Left cardiac atrium (tissue), 4 donors: ENCODE data around the gene F10. TPM values are rescaled to one million over a fixed set of nuclear protein-coding genes. Genes with fewer than 3 reads are reported as not detected.
A peak's percentile ranks its signal among the peaks of the same experiment; 100 is the strongest.

Source experiments
- ATAC-seq, 2 donors: fragments of 200-7000 bp; cut with Tn5 transposase; one replicate each; pipeline ENCODE4 v1.9.1; 2020; ENCODE audit warnings: mild to moderate bottlenecking in 2 of 2, moderate library complexity in 2 of 2
- DNase-seq: peaks from one replicate; pipeline ENCODE4 v3.0.0-alpha.2; 2020
- intact Hi-C, 2 donors: fragments of 100-400 bp; cut with DNase I; formaldehyde crosslinking; loops; one replicate each; pipeline versions ENCODE4 v1.14.1 to v1.15.1; 2022 to 2023
- total RNA-seq, 2 donors: library from RNA; stranded (reverse); fragmentation: NEBNext Ultra II Directional; extraction: Animal tissue kit (Norgen Biotek cat#: 25700); gene quantifications; one replicate each; pipeline ENCODE4 v1.2.1, GENCODE V29; 2021
- donor health status: DM: no; HTN: yes; CAD: no.
- donor health status: DM: no; HTN: yes; CAD: no; lungs with severe emphysema.
- donor health status: DM: yes; HTN: yes; CAD: no.
- donor health status: Dilated cardiomyopathy.

F10 gene
- total RNA-seq, 2 donors from 2014 or later = 17.5 to 19.6 TPM

DNA sequence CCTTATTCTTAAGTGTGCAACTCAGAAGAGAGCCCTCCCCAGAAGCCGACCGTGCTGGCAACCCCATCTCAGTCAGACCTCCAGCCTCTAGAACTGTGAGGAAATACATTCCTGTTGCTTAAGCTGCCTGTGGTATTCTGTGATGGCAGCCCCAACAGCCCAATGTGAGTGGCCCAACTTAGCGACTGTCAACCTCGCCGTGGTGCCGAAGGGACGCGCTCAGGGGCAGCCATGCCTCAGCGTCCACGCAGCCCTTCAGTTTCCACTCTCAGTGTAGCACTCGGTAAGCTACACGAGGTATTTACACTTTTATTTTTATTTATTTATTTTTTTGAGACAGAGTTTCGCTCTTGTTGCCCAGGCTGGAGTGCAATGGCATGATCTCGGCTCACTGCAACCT lies 54.2 kb downstream of the F10 start:
- intact Hi-C loops = no loop called here
- DNase-seq = no peak
- ATAC-seq = no peak

DNA sequence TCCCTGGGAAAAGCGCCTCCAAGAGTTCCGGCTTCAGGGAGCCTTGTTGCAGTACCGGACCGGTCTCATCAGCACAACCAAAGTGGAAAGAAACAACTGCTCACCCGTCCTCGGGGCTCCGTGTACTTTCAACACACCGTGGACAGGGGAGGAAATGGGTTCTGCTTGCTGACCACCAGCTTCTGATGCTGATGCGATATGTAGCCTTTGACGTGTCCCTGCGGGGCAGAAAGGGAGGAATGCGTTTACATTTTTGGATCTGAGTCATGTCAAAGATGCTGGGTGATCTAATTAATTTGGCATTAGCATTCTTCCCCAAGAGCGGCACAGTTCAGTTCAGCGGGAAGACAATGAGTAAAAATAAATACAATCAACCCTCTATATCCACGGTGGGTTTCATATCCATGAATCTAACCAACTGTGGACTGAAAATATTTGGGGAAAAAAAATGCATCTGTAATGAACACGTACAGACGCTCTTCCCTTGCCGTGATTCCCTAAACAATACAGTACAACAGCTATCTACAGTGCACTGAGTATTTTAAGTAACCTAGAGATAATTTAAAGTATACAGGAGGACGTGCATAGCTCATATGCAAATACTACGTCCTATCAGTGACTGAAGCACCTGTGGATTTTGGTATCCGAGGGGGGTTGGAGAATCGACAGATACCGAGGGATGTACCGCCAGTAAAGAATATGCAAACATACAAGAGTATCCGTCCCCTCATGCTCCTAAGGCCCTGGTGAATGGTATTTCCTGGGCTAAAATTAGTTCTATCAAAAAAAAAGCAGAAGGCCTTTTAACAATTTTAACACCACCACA lies 55.7 kb downstream of the F10 start:
- DNase-seq (no peak), ATAC-seq (peak in 1 of 2 donors; percentile 28)
- intact Hi-C loops = no loop called here

DNA sequence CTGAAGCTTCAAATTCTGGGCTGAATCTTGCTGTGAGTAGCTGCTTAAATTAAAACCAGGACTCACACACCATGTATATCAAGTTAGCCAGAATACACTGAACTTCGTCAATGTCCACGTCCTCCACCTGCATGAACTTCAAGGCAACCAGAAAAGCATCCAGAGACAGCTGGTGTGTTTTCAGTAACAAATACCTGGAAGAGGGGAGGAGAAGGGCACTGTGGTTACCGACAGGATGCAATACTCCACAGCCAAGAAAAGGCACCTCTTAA lies 56.2 kb downstream of the F10 start:
- DNase-seq = no peak
- intact Hi-C loops = no loop called here
- ATAC-seq = no peak

DNA sequence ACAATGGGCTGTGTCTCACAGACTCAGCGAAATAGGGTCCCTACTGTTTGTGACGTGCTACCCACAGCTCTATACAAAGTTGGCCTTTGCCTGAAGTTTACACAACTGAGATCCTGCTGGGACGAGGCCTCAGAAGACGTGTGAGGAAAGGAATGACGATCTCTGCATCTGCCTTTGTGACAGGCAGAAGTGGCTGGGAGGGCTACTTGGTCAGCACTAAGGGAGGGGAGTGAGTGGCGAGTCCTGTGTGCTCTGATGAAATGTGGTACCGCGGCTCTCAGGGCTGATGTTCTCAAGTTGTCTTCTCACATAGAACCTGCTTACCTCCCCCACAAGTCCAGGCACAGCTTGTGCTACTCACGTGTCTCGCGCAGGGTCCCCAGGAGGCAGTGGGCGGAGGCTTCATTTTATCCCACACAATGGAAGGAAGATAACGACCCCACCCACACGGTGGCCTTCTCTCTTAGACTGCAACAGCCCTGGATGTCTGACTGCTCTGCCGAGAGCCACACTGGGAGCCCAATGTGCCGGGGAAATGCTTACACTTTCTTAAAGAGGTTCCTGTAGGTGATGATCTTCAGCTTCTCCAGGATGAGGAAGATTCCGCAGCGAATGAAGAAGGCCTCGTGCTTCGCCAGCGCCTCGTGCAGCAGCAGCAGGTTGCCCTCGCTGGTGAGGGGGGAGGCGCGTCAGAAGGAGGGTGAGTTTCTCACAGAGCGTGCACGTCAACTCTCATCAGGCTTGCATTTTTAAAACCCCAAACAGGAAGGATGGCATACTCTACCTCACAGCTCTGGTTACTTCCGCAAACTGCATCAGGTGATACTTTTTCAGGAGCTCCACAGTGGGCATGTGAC lies 57.0 kb downstream of the F10 start:
- ATAC-seq (peak; percentile 17 to 60), DNase-seq (no peak)
- intact Hi-C loops = no loop called here

DNA sequence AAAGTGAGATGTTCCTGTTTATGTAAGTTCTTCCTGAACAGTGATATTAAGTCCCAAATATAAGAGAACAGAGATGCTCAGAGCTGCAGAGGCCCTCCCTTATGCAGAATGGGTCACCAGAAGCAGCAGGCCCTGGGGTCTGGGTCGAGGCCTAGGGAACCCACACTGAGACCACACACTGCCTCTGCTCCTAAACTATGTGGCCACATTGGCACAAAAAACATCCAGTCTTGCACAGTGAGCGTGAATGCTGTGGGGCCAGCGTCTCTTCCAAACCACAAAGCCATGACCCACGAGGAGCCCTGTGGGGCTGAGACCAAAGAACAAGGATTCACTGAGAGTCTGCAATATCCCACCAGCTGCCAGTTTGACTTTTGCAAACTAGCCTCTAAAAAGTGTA lies 59.4 kb downstream of the F10 start:
- DNase-seq = no peak
- ATAC-seq = no peak
- intact Hi-C loops = no loop called here

DNA sequence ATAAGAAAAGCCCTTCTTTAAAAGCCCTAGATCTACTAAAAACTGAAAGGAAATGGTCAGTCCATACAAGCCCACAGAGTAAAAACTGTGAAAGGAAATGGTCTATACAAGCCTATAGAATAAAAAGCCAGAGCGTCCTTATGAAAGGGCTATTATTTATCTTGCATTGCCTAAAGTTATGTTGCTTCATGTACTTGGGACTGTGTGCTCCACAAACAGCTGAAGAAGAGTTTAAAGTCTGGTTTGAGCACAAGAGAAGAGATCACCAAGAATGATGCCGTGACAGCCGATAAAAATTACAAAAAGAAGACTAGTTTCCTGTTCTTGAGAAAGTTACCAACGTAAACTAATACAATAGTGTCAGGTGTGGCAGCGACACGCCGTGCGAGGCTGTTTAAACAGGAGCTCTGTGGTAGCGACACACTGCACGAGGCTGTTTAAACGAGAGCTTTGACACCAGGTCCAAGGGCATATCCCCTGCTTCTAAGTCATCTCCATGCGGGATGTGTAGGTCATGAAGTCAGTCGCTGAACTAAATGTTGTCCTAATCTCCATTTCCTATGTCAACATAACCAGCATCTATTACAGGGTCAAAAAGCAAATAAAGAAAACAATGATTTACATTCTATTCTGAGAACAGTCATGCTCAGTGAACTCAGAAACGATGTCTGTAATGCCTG lies 61.0 kb downstream of the F10 start:
- intact Hi-C loops = no loop called here
- DNase-seq = no peak
- no peak for ATAC-seq

DNA sequence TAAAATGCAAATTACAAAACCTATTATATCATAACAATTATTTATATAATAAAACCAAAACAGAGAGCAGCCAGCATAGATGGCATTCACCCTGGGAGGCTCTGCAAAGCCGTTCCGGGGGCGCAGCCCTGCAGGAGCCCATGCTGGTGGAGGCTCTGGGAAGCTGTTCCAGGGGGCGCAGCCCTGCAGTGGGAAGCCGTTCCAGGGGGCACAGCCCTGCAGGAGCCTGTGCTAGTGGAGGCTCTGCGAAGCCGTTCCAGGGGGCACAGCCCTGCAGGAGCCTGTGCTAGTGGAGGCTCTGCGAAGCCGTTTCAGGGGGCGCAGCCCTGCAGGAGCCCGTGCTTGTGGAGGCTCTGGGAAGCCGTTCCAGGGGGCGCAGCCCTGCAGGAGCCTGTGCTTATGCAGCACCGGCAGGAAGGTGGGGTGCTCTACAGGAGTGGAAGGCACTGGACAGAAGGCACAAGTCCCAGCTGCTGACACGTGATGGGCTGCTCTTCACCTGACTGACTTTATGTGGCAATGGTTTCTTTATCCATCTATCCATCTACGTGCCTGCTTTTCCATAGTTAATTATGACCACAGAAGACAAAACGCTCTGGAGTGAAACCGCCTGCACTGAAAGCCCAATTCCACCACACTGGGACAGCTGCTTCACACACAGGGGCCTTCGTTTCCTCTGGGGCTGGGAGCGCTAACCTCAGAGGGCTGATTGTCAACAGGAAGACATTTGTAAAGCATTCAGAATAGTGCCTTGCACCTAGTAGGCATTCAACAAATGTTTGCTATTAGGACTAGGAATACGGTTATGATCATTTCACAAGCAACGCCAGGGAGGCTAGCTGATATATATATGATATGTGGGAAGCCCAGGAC lies 62.2 kb downstream of the F10 start:
- intact Hi-C loops = no loop called here
- ATAC-seq (no peak), DNase-seq (no peak)

DNA sequence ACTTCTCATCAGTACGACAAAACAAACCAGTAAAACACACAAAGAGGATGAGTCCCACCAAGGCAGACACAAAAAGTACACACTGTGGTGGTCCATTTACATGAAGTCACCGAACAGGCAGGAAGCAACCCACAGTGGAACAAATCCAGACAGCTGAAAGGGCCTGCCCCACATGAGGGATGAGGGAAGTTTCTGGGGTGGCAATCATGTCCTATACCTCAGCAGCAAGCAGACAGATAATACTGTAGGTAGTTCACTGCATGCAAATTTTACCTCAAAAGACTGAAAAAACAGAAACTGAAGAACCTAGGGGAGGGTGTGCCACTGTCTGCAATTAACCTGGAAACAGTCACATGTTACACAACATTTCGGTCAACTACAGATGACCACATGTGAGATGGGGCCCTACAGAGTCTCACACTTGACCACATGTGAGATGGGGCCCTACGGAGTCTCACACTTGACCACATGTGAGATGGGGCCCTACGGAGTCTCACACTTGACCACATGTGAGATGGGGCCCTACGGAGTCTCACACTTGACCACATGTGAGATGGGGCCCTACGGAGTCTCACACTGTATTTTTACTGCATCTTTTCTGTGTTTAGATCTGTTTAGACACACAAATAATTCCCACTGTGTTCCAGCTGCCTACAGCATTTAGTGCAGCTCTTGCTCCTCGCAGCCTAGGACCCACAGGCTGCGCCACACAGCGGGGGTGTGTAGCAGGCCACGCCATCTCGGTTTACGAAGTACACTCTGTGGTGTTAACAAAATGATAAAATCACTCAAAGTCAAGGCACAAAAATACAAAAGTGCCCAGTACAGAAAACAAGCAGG lies 63.7 kb downstream of the F10 start:
- intact Hi-C loops = no loop called here
- DNase-seq (no peak), ATAC-seq (no peak)

DNA sequence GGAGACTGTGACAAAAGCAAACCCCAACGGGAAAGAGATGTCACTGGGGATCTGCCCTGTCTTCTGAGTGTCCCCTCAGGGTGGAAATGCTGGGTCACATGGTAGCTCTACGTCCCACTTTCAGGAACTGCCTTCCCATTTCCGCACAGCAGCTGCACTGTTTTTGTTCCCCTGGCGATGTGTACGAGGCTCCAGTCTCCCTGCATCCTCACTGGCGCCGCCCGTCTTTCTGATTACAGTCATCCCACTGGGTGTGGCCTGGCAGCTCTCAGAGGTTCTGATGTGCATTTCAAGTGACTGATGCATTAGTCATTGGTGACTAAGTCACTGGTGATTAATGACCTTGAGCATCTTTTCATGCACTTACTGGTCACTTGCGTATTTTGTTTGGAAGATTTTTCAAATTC lies 64.7 kb downstream of the F10 start:
- intact Hi-C loops = no loop called here
- peak; percentile 94 to 99 for ATAC-seq

DNA sequence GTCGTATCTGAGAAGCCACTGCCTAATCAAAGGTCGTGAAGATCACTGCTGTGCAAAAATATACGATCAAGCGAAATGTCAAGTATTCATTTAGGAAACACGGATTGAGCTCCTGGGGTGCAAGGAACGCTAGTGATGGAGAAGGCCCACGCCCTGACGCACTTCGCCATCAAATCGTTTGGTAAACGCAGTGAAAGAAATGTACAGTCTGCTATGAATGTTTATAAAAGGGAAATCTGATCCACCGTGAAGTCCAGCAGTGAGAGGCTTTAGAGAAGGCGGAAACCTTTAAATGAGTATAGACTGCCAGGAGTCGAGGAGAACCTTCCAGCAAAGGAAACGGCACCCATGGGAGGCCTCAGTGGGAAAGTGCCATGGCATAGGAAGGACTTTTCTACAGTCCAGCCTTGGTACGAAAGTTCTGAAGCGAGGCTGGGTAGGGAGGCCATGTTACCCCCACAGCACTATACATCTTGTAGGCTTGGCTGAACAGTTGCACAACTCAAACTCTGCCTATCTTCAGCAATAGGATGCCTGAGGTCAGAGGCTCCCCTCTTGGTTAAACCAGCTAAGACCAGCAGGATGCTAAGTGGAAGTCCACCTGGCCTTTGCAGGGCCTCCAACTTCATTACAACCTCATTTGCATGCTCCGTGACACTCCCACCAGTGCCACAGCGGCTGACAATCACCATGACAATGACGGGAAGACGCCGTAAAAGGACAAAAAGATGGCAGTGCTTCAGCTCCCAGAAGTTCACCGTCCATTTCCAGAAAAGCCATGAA lies 65.5 kb downstream of the F10 start:
- ATAC-seq (no peak), DNase-seq (no peak)
- intact Hi-C loops = no loop called here

More for the DNA sequence above, 64.7 kb downstream of the F10 start:
- peak; percentile 93 for DNase-seq

DNA sequence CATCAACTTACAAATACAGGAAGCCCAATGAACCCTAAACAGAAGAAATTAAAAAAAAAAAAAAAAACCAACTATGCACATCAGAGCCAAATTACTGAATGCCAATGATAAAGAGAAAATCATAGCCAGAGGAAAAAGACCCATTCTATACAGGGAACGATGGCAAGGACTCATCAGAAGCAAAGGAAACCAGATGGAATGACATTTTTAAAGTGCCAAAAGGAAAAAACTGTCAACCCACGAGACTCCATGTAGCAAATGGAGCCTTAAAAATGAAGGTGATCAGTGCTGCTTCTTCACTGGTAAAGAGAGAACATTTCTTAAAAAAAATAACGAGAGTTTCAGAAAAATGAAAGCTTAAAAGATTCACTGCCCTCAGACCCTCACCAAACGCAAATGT lies 67.6 kb downstream of the F10 start:
- DNase-seq = no peak

DNA sequence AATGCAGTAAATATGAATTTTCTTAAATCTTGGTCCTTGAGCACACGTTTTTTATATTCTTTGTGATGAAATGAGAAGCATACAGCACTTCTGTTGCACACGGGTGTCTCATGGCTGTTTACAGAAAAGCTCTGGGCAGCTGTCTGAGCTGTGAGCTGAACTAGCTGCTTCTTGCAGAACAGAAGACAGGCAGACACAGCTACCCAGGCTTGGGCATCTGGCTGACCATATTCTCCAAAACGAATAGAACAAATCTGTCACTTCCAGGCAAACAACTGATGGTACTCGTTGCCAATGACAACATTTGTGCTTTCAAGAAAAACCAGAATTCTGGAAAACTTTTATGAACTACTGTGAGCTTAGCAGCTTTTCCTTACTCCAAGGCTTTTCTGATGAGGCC lies 69.7 kb downstream of the F10 start:
- intact Hi-C loops = no loop called here
- no peak for ATAC-seq
- DNase-seq = no peak

More for the DNA sequence above, 67.6 kb downstream of the F10 start:
- intact Hi-C loops = no loop called here
- no peak for ATAC-seq

DNA sequence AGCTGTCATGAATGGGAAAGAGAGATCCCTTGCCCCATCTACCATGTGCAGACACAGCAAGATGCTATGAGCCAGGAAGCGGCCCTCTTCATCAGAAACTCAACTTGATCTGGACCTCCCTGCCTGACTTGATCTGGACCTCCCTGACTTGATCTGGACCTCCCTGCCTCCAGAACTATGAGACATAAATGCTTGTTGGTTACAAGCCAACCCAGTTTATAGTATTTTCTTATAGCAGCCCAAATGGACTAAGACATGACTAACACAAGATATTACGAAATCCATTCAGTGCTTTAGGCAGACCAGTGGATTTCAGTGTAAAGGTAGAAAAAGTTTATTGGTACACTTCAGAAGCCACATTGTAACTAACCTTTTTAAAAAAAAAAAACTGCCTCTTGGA lies 70.3 kb downstream of the F10 start:
- DNase-seq (no peak), ATAC-seq (peak in 1 of 2 donors; percentile 39)
- intact Hi-C loops = no loop called here

DNA sequence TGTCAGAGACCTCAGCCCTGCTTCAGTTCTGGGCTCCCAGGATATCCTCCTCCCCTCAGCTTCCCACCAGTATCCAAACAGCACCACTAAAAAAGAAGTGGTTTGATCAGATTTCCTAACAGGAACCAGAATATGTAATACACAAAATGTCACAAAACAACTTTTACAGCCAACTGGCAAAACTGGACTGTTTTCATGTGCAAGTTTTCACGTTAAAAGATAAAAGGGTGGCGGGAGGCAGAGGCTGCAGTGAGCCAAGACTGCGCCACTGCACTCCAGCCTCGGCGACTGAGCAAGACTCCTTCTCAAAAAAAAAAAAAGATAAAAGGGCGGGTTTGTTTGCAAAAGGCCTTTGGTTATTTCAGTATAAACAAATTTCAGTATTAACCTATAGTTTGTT lies 72.8 kb downstream of the F10 start:
- ATAC-seq = no peak
- intact Hi-C loops = no loop called here

DNA sequence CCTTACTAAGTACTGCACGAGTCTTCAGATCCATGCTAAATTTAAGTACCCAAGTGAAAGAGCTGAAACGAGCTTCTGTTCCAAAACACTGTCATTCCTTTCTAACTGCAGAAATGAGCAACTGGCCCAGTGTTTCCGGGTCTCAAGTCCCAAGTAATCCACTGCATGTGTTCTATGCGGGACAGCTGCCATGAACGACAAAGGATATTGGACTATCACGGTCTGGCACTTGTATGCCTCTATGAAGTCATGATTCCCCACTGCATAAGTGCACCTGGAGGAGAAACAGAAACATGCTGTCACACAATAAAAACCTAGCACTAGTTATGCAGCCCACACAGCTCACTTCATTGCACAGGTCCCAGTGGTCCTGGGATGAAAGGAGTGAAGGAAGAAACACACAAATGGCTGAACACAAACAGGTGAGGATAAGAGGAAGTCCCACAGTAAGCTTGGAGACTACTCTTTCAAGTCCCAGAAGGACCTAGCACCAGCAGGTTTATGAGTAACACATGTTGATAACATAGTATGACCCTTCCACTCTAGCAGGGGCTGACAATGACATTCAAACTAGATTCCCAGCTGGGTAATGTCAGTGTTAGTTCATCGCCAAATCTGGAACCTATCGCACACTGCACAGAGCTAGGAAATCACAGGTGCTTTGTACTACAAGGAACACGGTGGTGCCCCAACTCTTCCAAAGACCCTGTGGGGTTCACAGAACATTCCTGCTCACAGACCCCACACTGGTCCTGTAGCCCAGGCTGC lies 74.6 kb downstream of the F10 start:
- intact Hi-C loops = no loop called here
- DNase-seq (no peak), ATAC-seq (peak in 1 of 2 donors; percentile 52)

More for the DNA sequence above, 72.8 kb downstream of the F10 start:
- DNase-seq = no peak
